ENCODE results near the gene FBXO11. TPM values are rescaled to one million over a fixed set of nuclear protein-coding genes. Genes with fewer than 3 reads are reported as not detected.
A peak's percentile ranks its signal among the peaks of the same experiment; 100 is the strongest.

FBXO11 gene
- total RNA-seq, 2 donors from 2014 or later, result 53.8 to 99.8 TPM

GRCh38 chr2:47838686-47839085 is 67.6 kb downstream of the FBXO11 start:
- ATAC-seq (ENCODE audit: insufficient number of reproducible peaks, low FRiP score, low read depth) (no peak), DNase-seq (ENCODE audit: low spot score) (no peak)
- Histone ChIP-seq H3K9me3 (no peaks in the 10 kb centered on the region), H3K27me3 (replicated peaks; ENCODE audit: insufficient read depth) (no peaks in the 10 kb centered on the region), H3K27ac (no peak overlapping the region), H3K36me3 (peaks cover 28% of the 10 kb centered on the region), H3K4me3 (no peak overlapping the region), H3K4me1 (ENCODE audit: control insufficient read depth in 1 of 2, low read depth in 2 of 2) (peaks cover 8 to 10% of the 10 kb centered on the region in 2 donors)
- TF ChIP-seq, protein P1, sequence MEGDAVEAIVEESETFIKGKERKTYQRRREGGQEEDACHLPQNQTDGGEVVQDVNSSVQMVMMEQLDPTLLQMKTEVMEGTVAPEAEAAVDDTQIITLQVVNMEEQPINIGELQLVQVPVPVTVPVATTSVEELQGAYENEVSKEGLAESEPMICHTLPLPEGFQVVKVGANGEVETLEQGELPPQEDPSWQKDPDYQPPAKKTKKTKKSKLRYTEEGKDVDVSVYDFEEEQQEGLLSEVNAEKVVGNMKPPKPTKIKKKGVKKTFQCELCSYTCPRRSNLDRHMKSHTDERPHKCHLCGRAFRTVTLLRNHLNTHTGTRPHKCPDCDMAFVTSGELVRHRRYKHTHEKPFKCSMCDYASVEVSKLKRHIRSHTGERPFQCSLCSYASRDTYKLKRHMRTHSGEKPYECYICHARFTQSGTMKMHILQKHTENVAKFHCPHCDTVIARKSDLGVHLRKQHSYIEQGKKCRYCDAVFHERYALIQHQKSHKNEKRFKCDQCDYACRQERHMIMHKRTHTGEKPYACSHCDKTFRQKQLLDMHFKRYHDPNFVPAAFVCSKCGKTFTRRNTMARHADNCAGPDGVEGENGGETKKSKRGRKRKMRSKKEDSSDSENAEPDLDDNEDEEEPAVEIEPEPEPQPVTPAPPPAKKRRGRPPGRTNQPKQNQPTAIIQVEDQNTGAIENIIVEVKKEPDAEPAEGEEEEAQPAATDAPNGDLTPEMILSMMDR (IDR thresholded peaks at IDR 0.05), result no peak

DNA sequence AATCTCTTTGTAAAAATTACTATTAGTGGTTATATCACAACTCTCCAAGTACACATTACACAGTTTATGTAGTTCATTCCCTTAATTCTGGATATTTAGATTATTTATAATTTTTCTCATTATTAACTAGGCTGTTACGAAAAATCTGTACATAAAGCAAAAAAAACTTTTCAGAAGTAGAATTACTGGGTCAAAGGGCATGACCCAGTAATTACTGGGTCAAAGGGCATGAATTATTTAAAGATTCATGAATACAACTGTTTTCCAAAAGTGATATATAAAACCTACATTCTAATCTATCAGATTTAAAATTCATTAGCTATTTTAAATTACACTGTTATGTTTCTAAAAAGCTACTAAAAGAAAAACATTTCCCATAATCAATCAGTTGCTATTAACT is 68.0 kb downstream of the FBXO11 start:
- TF ChIP-seq, protein P1 (IDR thresholded peaks at IDR 0.05), result no peak

DNA sequence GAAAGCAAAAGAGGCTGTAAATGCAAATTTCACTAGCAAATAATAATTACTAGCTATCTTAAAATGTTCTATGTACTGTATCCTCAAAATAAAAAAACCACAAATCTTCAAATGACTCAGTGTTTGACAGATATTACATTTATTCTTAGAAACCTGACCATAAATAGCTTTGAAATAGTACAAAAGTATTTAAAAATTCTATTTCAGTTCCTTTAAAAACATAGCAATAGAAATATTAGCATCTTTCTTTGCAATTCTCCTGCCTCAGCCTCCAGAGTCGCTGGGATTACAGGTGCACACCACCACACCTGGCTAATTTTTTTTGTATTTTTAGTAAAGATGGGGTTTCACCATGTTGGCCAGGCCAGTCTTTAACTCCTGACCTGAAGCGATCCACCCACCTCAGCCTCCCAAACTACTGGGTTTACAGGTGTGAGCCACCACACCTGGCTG is 72.8 kb downstream of the FBXO11 start:
- no peaks in the 10 kb centered on the region for H3K9me3 ChIP-seq
- peak overlapping the region in 1 of 2 donors; percentile 40 for H3K27ac ChIP-seq
- no peak for ATAC-seq (ENCODE audit: insufficient number of reproducible peaks, low FRiP score, low read depth)

More for the DNA sequence above, 68.0 kb downstream of the FBXO11 start:
- H3K4me3 ChIP-seq, result no peak overlapping the region
- H3K27ac ChIP-seq, result no peak overlapping the region
- H3K36me3 ChIP-seq, result peaks cover 28% of the 10 kb centered on the region
- no peak for DNase-seq (ENCODE audit: low spot score)
- ATAC-seq (ENCODE audit: insufficient number of reproducible peaks, low FRiP score, low read depth), result no peak
- H3K9me3 ChIP-seq, result no peaks in the 10 kb centered on the region
- peaks cover 6 to 10% of the 10 kb centered on the region in 2 donors for H3K4me1 ChIP-seq (ENCODE audit: control insufficient read depth in 1 of 2, low read depth in 2 of 2)
- no peaks in the 10 kb centered on the region for H3K27me3 ChIP-seq (replicated peaks; ENCODE audit: insufficient read depth)

DNA sequence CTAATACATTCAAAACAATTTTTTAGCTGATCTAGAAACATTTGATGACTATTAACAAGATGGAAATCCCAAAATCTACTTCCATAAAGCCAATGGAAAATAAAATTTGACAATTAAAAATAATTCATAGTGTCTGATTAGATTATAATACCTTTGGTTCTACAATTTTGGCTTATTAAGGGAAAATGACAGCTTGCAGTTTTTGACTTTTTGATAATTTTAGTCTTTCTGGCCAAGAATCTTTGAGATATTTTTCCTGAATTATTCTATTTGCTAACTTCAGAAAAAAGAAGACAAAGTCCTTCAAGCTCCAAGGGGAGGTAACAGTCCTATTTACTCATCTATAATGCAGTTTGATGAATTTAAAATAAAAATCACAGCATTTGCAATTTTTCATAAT is 83.8 kb downstream of the FBXO11 start:
- Histone ChIP-seq H3K9me3 (no peaks in the 10 kb centered on the region), H3K4me3 (no peak overlapping the region), H3K36me3 (peaks cover 31% of the 10 kb centered on the region), H3K27me3 (replicated peaks; ENCODE audit: insufficient read depth) (no peaks in the 10 kb centered on the region), H3K27ac (no peak overlapping the region), H3K4me1 (ENCODE audit: control insufficient read depth in 1 of 2, low read depth in 2 of 2) (no peaks in the 10 kb centered on the region)
- TF ChIP-seq, protein P1 (IDR thresholded peaks at IDR 0.05), result no peak
- ATAC-seq (ENCODE audit: insufficient number of reproducible peaks, low FRiP score, low read depth) (no peak), DNase-seq (ENCODE audit: low spot score) (no peak)

More for the DNA sequence above, 72.8 kb downstream of the FBXO11 start:
- no peak overlapping the region for H3K4me3 ChIP-seq
- peaks cover 20% of the 10 kb centered on the region for H3K36me3 ChIP-seq
- H3K27me3 ChIP-seq (replicated peaks; ENCODE audit: insufficient read depth), result no peaks in the 10 kb centered on the region
- H3K4me1 ChIP-seq (ENCODE audit: control insufficient read depth in 1 of 2, low read depth in 2 of 2), result peaks cover 2 to 12% of the 10 kb centered on the region in 2 donors
- no peak for DNase-seq (ENCODE audit: low spot score)
- TF ChIP-seq, protein P1 (IDR thresholded peaks at IDR 0.05), result no peak

GRCh38 chr2:47819834-47820233 is 86.5 kb downstream of the FBXO11 start:
- TF ChIP-seq, protein P1 (IDR thresholded peaks at IDR 0.05), result no peak
- ATAC-seq (ENCODE audit: insufficient number of reproducible peaks, low FRiP score, low read depth), result no peak

More at GRCh38 chr2:47819834-47820233, 86.5 kb downstream of the FBXO11 start:
- Histone ChIP-seq H3K36me3 (peaks cover 39% of the 10 kb centered on the region), H3K4me1 (ENCODE audit: control insufficient read depth in 1 of 2, low read depth in 2 of 2) (no peaks in the 10 kb centered on the region), H3K9me3 (no peaks in the 10 kb centered on the region), H3K27me3 (replicated peaks; ENCODE audit: insufficient read depth) (no peaks in the 10 kb centered on the region), H3K27ac (no peak overlapping the region), H3K4me3 (no peak overlapping the region)
- no peak for DNase-seq (ENCODE audit: low spot score)

Data from thoracic aorta (tissue), 2 donors.